ENCODE results near the gene GDF10. TPM values are rescaled to one million over a fixed set of nuclear protein-coding genes. Genes with fewer than 3 reads are reported as not detected.
A peak's percentile ranks its signal among the peaks of the same experiment; 100 is the strongest.

Gene GDF10
- total RNA-seq, 1 donor from 2014 or later = 0.49 TPM

DNA sequence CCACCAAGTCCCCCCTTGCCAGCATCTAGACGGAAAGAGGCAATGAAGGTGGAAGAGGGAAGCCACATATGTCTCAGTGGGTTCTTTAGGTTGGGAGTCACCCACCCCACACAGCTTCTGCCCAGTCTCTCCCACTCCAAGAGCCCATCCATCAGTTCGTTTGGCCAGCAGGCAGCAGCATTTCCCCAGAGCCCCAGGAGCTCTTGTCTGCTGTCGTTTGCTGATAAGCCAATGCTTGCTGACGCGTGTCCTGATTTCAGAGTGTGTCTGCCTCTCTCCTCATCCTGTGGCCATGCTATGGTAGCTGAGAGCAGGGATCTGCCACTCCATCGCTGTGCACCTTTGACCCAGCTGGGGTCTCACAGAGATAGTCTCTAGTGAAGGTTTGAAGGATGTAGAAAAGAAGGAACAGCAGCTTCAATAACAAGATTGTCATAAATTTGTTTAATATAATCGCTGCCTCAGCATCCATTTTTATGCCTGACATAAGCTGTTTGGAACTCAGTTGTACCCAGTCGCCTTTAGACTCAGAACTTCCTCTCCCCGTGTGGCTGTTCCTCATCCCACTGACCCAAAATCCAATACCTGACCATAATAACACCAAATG, 39.4 kb upstream of the GDF10 start:
- peak overlapping the region; percentile 71 for H3K4me3 Mint-ChIP-seq

DNA sequence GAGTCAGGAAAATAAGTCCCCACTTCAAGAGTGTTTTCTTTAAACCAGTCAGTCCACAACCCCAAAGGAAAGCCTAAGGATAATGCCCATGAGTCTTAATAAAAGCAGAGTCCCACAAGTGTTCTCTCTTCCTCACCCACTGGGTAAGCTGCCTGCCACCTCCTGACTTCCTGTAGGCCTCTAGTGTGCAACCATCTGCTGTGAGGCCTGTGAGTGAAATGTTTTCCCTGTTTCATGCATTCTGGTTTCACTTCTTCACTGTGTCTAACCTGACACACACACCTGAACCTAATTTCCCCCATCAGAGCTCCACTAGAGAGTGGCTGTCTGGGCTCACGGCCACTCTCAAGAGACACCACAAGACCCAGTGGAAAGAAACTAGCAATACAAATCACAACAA, 38.9 kb upstream of the GDF10 start:
- H3K4me3 Mint-ChIP-seq = peak overlapping the region; percentile 71
- H3K4me1 Mint-ChIP-seq = peaks cover 69% of the 10 kb centered on the region
- intact Hi-C loops (cut with micrococcal nuclease) = loop anchor here (2.0 kb wide), 1 partner anchor 16 kb away; no protein-coding TSS in a partner anchor

More for the DNA sequence above, 39.4 kb upstream of the GDF10 start:
- Mint-ChIP-seq H3K9me3 (peaks cover 12% of the 10 kb centered on the region), H3K27me3 (no peaks in the 10 kb centered on the region), H3K4me1 (peaks cover 69% of the 10 kb centered on the region), H3K36me3 (ENCODE audit: low read depth) (peaks cover 6% of the 10 kb centered on the region), H3K27ac (peak overlapping the region; percentile 95)
- DNase-seq = no peak
- intact Hi-C loops (cut with micrococcal nuclease) = loop anchor here (2.0 kb wide), 1 partner anchor 16 kb away; no protein-coding TSS in a partner anchor

GRCh38 chr10:47261556-47261955, 38.4 kb upstream of the GDF10 start:
- Mint-ChIP-seq H3K36me3 (ENCODE audit: low read depth) (peaks cover 11% of the 10 kb centered on the region), H3K4me3 (peak overlapping the region; percentile 71), H3K4me1 (peaks cover 66% of the 10 kb centered on the region), H3K27me3 (no peaks in the 10 kb centered on the region), H3K9me3 (peaks cover 17% of the 10 kb centered on the region), H3K27ac (peak overlapping the region; percentile 95)
- no peak for DNase-seq
- intact Hi-C loops (cut with micrococcal nuclease) = loop anchor here (2.0 kb wide), 1 partner anchor 15 kb away; no protein-coding TSS in a partner anchor

More for the DNA sequence above, 38.9 kb upstream of the GDF10 start:
- peak; percentile 80 for DNase-seq
- Mint-ChIP-seq H3K27ac (peak overlapping the region; percentile 95), H3K27me3 (no peaks in the 10 kb centered on the region), H3K36me3 (ENCODE audit: low read depth) (peaks cover 11% of the 10 kb centered on the region), H3K9me3 (peaks cover 17% of the 10 kb centered on the region)

DNA sequence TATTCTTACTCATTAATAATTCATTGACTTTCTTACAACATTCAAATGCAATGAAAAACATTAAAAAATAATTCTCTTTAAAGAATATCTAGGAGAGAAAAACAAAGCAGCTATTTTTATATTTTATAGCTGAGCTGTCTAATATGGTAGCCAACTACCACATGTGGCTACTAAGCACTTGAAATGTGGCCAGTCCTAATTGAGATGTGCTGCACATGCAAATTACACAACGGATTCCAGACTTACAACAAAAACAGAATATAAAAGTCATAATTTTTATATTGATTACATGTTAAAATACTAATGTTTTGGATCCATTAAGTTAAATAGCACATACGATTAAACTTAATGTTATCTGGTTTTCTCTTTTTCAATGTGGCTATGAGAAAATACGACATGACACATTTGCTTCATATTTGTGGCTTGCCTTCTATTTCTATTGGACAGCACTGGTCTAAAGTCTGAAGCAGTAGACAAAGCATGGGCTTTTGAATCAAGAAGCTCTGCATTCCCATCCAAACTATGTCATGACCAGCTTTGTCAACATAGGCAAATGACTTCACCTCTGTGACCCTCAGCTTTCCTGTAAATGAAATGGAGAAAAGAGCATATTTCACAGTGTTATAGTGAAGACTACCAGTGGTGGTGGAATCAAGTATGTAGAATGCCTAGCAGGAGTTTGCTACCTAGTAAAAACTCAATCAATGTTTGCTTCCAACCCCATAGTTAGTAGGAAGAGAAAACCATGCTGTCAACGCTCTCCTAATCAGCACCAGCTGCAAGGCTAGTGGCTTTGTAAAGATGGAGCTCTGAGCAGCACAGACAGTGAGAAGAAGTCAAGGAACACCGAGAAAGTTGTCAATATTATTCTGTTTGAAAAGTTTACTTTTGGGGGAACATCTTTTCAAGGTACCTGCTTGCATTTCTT, 37.1 kb upstream of the GDF10 start:
- H3K27ac Mint-ChIP-seq = no peak overlapping the region
- H3K9me3 Mint-ChIP-seq = peaks cover 16% of the 10 kb centered on the region
- no peak overlapping the region for H3K4me3 Mint-ChIP-seq
- intact Hi-C loops (cut with micrococcal nuclease) = no loop called here
- H3K36me3 Mint-ChIP-seq (ENCODE audit: low read depth) = peaks cover 9% of the 10 kb centered on the region
- H3K4me1 Mint-ChIP-seq = peaks cover 54% of the 10 kb centered on the region
- no peaks in the 10 kb centered on the region for H3K27me3 Mint-ChIP-seq
- DNase-seq = no peak

DNA sequence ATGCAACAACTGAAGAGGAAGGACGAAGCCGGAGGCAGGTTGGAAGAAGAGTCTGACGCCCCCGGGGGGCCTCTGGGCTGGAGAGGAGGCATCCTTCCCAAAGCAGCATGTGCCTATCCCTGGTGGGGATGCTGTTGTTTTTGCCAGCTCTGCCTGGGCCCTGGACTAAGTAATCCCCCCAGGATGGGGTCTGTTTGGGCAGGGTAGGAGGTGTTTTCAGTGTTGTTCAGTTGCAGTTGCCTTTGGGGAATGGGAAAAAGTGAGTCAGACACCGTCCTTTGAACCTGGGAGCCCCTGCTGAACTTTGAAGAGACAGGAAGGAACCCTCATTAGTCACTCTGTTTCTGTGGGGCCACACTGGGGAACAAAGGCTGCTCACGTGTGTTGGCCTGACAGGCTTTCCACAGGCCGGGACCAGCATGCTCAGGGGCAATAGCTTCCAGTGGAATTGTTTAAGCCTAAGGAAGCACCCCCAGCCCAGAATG, 35.2 kb upstream of the GDF10 start:
- intact Hi-C loops (cut with micrococcal nuclease) = loop anchor here (1.0 kb wide), 1 partner anchor 8 kb away; no protein-coding TSS in a partner anchor
- Mint-ChIP-seq H3K9me3 (peaks cover 16% of the 10 kb centered on the region), H3K36me3 (ENCODE audit: low read depth) (peaks cover 9% of the 10 kb centered on the region), H3K27ac (peak overlapping the region; percentile 85), H3K27me3 (no peaks in the 10 kb centered on the region), H3K4me3 (peak overlapping the region; percentile 13), H3K4me1 (peaks cover 50% of the 10 kb centered on the region)
- DNase-seq = peak; percentile 85

- intact Hi-C loops (cut with micrococcal nuclease) = no loop called here
- H3K36me3 Mint-ChIP-seq (ENCODE audit: low read depth) = peaks cover 8% of the 10 kb centered on the region
- no peak for DNase-seq
- peak overlapping the region; percentile 20 for H3K27ac Mint-ChIP-seq
- H3K9me3 Mint-ChIP-seq = peaks cover 16% of the 10 kb centered on the region
- H3K4me3 Mint-ChIP-seq = no peak overlapping the region
- H3K27me3 Mint-ChIP-seq = peaks cover under 1% of the 10 kb centered on the region
- peaks cover 34% of the 10 kb centered on the region for H3K4me1 Mint-ChIP-seq
Observed at GRCh38 chr10:47266602-47267001, 33.4 kb upstream of the GDF10 start.

- intact Hi-C loops (cut with micrococcal nuclease) = no loop called here
- Mint-ChIP-seq H3K9me3 (peaks cover 15% of the 10 kb centered on the region), H3K4me3 (no peak overlapping the region), H3K36me3 (ENCODE audit: low read depth) (peaks cover 7% of the 10 kb centered on the region), H3K27me3 (peaks cover 4% of the 10 kb centered on the region), H3K27ac (no peak overlapping the region), H3K4me1 (peaks cover 20% of the 10 kb centered on the region)
- DNase-seq = no peak
Observed at GRCh38 chr10:47268696-47269095, 31.3 kb upstream of the GDF10 start.

- intact Hi-C loops (cut with micrococcal nuclease) = no loop called here
- Mint-ChIP-seq H3K4me3 (no peak overlapping the region), H3K27ac (no peak overlapping the region), H3K36me3 (ENCODE audit: low read depth) (peaks cover 7% of the 10 kb centered on the region), H3K27me3 (peaks cover 4% of the 10 kb centered on the region), H3K4me1 (peaks cover 16% of the 10 kb centered on the region), H3K9me3 (peaks cover 12% of the 10 kb centered on the region)
- DNase-seq = no peak
Observed at GRCh38 chr10:47269294-47269693, 30.7 kb upstream of the GDF10 start.

- H3K36me3 Mint-ChIP-seq (ENCODE audit: low read depth) = no peaks in the 10 kb centered on the region
- no peak for DNase-seq
- H3K4me1 Mint-ChIP-seq = peaks cover 26% of the 10 kb centered on the region
- H3K27ac Mint-ChIP-seq = no peak overlapping the region
- peaks cover 3% of the 10 kb centered on the region for H3K9me3 Mint-ChIP-seq
- H3K4me3 Mint-ChIP-seq = no peak overlapping the region
- intact Hi-C loops (cut with micrococcal nuclease) = loop anchor here (2.0 kb wide), 1 partner anchor 15 kb away; no protein-coding TSS in a partner anchor
- H3K27me3 Mint-ChIP-seq = peaks cover 4% of the 10 kb centered on the region
Observed at GRCh38 chr10:47276071-47276470, 23.9 kb upstream of the GDF10 start.

- peaks cover 26% of the 10 kb centered on the region for H3K4me1 Mint-ChIP-seq
- no peak for DNase-seq
- H3K9me3 Mint-ChIP-seq = peaks cover 3% of the 10 kb centered on the region
- H3K36me3 Mint-ChIP-seq (ENCODE audit: low read depth) = no peaks in the 10 kb centered on the region
- H3K4me3 Mint-ChIP-seq = no peak overlapping the region
- peak overlapping the region; percentile 77 for H3K27ac Mint-ChIP-seq
- intact Hi-C loops (cut with micrococcal nuclease) = loop anchor here (2.0 kb wide), 1 partner anchor 16 kb away; no protein-coding TSS in a partner anchor
- peaks cover 2% of the 10 kb centered on the region for H3K27me3 Mint-ChIP-seq
Observed at GRCh38 chr10:47276576-47277351, 23.2 kb upstream of the GDF10 start.

GRCh38 chr10:47277352-47278151, 22.4 kb upstream of the GDF10 start:
- Mint-ChIP-seq H3K36me3 (ENCODE audit: low read depth) (no peaks in the 10 kb centered on the region), H3K27ac (peak overlapping the region; percentile 77), H3K27me3 (no peaks in the 10 kb centered on the region), H3K9me3 (no peaks in the 10 kb centered on the region), H3K4me3 (peak overlapping the region; percentile 39), H3K4me1 (peaks cover 26% of the 10 kb centered on the region)
- DNase-seq = peak; percentile 84
- intact Hi-C loops (cut with micrococcal nuclease) = loop anchor here (2.0 kb wide), 1 partner anchor 17 kb away; no protein-coding TSS in a partner anchor

DNA sequence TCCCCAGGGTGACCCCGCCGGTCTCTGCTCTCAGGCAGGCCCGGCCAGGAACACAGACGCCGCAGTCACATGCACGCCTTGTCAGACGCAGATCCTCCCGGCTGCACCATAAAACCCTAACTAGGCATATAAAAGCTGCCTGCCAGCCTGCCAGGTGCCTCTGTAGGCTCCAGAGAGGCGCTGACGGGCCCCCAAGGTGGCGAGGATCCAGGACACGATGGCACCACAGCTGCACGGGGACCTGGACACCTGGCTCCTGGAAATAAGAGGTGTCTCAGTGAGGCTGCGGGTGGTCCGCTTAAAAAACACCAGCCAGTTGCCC, 21.9 kb upstream of the GDF10 start:
- H3K4me1 Mint-ChIP-seq = peaks cover 26% of the 10 kb centered on the region
- no peak overlapping the region for H3K27ac Mint-ChIP-seq
- intact Hi-C loops (cut with micrococcal nuclease) = no loop called here
- no peak overlapping the region for H3K4me3 Mint-ChIP-seq
- H3K36me3 Mint-ChIP-seq (ENCODE audit: low read depth) = no peaks in the 10 kb centered on the region
- no peaks in the 10 kb centered on the region for H3K27me3 Mint-ChIP-seq
- no peaks in the 10 kb centered on the region for H3K9me3 Mint-ChIP-seq
- DNase-seq = no peak

- H3K27ac Mint-ChIP-seq = peak overlapping the region; percentile 30
- DNase-seq = no peak
- H3K36me3 Mint-ChIP-seq (ENCODE audit: low read depth) = no peaks in the 10 kb centered on the region
Observed at GRCh38 chr10:47278720-47279119, 21.3 kb upstream of the GDF10 start.

More at GRCh38 chr10:47278720-47279119, 21.3 kb upstream of the GDF10 start:
- H3K27me3 Mint-ChIP-seq = no peaks in the 10 kb centered on the region
- no peak overlapping the region for H3K4me3 Mint-ChIP-seq
- no peaks in the 10 kb centered on the region for H3K9me3 Mint-ChIP-seq
- intact Hi-C loops (cut with micrococcal nuclease) = no loop called here
- peaks cover 26% of the 10 kb centered on the region for H3K4me1 Mint-ChIP-seq

Measured in activated CD4-positive, alpha-beta T cell treated with anti-CD3 and anti-CD28 coated beads, Interleukin-2, amount 10 ng/mL, durations not matched to agents 24 days and 14 days (primary cell).